GDM1 (cell line): ENCODE measurements around the gene GDAP2.
"Not testable (repeated sequence)": the region's sequence is repeated elsewhere in the genome, so short reads cannot be mapped to it uniquely, and the experiment has no call there.

ENCODE experiments used
- DNase-seq: peaks from one replicate; lab custom pipeline; 2025; lab: John Stamatoyannopoulos, UW

The GDAP2 gene

DNA sequence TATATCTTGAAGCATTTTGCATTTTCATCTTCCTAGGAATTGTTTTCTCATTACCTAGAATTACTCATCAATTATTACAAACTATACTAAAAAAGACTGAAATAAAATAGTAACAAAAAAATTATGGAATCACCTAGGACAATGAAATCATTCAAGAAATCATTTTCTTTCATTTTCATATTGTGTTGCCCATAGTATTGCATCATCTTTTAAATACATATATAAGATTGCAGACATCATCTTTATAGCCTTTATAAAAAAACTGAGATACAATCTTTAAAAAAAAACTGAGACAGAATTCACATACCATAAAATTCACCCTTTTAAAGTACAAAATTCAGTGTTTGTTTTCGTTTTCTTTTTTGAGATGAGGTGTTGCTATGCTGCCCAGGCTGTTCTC, 29.6 kb downstream of the GDAP2 start:
- DNase-seq = no peak

DNA sequence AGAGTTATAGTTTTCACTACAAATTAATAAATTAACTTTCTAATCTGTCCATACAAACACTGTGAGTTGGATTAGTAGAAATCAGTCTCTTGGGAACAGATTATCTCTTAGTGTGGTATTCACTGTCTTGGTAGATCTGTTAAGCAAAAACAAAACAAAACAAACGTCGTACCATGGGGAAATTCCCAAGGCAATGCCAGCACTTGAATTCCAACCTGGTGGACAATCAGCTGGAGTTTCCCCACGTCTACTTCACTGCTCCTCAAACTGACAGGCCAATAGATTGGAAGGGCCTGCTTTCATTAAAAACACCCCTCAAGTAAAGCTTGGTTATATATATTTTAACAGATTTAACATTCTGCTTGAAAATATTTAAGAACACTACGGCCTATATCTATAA, 31.9 kb downstream of the GDAP2 start:
- no peak for DNase-seq

- peak; percentile 32 for DNase-seq
Measured at GRCh38 chr1:117895482-117896114, 33.8 kb downstream of the GDAP2 start.

DNA sequence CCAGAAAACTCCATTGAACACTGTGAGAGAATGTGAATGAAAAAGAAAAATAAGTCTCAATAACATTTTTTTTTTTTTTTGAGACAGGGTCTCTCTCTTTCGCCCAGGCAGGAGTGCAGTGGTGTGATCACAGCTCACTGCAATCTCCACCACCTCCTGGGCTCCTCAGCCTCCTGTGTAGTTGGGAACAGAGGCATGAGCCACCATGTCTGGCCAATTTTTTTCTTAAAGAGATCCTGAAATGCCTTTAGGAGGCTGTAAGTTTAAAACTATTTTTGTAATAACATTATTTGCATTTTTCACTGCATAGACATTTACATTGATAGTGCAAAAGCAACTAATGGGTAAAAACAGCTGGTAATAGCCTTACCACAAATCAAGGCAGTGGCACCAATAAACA, 35.3 kb downstream of the GDAP2 start:
- DNase-seq = no peak

- DNase-seq = no peak
Measured at GRCh38 chr1:117892512-117892911, 36.9 kb downstream of the GDAP2 start.

GRCh38 chr1:117890452-117890851, 39.0 kb downstream of the GDAP2 start:
- DNase-seq = no peak

GRCh38 chr1:117886101-117886795, 43.2 kb downstream of the GDAP2 start:
- DNase-seq = no peak

- DNase-seq = no peak
Measured at GRCh38 chr1:117883616-117884015, 45.8 kb downstream of the GDAP2 start.

- no peak for DNase-seq
Measured at GRCh38 chr1:117879284-117879683, 50.1 kb downstream of the GDAP2 start.

GRCh38 chr1:117877823-117878222, 51.6 kb downstream of the GDAP2 start:
- no peak for DNase-seq

GRCh38 chr1:117871013-117871412, 58.4 kb downstream of the GDAP2 start:
- no peak for DNase-seq

GRCh38 chr1:117861694-117862093, 67.7 kb downstream of the GDAP2 start:
- DNase-seq = no peak

- DNase-seq = no peak
Measured at GRCh38 chr1:117860896-117861610, 68.4 kb downstream of the GDAP2 start.

- DNase-seq = no peak
Measured at GRCh38 chr1:117859901-117860300, 69.5 kb downstream of the GDAP2 start.

DNA sequence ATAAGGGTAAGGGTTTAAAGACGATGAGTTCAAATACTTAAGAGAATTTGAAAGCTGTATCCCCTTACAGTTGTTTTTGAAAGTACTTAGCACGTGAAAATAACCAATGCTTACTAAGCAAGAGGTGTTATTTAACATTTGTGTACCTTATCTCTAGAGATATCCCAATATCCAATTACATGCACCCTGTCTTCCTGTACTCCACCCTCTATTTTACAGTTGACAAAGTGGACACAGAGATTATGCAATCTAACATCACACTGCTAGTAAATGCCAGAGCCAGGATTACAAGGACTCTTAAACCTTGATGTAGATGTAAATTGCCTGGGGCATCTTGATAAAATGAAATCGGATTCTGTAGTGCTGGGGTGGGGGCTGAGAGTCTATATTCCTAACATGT, 72.0 kb downstream of the GDAP2 start:
- no peak for DNase-seq

DNA sequence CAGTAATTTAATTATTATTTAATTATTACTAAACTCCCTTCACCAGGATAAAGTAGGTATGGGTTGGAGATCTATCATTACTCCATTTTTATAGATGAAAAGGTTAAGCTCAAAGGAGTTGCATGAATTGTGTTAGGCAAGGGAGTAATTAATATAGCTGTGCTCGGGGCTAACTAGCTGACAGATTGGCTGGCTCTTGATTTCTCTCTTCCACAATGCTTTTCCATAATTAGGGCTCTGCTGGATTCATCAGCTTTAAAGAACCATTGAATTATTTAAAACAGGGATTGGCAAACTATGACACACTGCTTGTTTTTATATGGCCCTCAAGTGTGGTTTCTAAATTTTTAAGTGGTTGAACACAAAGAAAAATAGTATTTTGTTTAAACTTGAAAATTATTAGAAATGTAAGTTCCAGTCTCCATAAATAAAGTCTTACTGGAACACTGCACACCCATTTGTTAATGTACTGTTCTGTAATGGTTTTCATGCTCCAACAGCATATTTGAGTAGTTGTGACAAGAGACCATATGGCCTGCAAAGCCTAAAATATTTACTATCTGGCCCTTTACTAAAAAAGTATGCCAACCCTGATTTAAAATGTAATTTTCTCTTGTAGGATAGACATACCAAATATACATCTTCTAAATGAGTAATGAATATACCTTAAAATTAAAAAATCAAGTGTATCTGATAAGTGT, 76.4 kb downstream of the GDAP2 start:
- no peak for DNase-seq

DNA sequence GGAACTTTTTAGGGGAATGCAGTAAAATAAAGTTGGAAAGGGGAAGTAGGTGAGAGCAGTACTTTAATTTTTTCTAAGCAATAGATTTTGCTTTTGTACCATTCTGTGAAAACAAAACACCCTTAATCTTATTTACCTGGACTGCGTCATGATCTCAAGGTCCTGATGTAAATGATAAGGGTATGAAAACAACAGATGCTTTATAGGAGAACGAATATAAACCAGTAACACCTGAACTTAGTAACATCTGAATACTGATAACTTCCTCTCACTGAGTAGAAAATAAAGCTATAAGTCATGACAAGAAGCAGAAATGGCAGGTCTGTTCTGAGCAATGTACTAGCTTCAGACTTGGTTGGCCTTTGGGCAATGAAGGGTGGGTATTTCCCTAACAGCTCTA, 77.7 kb downstream of the GDAP2 start:
- DNase-seq = no peak

DNA sequence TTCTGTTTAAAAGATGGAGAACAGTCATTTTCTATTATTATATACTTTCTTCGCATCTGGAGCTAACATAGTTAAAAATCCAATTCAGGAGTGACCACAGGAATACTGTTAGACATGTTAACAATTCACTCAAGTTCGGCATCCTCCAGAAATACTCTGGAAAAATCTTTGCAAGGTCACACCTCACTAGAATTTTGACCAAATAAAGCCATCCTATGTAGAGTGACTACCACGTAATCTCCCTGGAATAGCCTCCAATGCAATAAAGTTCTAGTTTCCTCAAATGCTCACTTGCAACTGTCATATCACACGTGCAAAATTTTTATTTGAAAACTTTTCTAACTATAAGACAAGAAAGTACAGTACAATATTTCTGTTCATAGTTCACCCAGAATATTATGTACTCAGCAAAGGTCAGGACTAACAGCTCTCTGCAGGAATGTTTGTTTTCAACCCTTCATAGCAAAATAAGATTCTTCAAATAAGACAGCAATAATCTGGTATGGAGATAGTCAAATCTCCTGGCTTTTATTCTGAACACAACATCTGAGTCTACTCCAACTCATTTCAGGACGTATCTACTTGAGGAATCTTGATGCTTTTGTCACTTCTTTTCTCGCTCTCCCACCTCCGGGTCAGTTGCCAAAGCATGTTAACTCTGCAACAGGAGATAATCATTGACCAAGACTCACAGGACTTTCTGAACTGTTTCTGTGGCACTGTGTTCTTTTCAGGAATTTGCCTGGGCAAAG, 82.6 kb downstream of the GDAP2 start:
- no peak for DNase-seq

DNA sequence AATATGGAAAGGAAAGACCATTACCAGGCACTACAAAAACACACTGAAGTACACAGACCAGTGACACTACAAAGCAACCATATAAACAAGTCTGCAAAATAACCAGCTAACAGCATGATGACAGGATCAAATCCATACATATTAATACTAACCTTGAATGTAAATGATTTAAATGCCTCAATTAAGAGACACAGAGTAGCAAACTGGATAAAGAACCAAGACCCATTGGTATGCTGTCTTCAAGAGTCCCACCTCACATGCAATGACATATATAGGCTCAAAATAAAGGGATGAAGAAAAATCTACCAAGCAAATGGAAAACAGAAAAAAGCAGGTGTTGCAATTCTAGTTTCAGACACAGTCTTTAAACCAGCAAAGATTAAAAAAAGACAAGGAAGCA, 84.9 kb downstream of the GDAP2 start:
- not testable (repeated sequence) for DNase-seq

DNA sequence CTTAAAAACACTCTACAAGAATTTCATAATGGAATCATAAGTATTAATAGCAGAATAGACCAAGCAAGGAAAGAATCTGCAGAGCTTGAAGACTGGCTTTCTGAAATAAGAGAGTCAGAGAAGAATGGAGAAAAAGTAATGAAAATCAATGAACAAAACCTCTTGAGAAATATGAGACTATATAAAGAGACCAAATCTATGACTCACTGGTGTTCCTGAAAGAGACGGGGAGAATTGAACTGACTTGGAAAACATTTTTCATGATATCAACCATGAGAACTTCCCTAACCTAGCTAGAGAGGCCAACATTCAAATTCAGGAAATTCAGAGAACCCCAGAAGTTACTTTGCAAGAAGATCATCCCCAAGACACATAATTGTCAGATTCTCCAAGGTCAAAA, 85.6 kb downstream of the GDAP2 start:
- DNase-seq = no peak

- DNase-seq = no peak
Measured at GRCh38 chr1:117842408-117843170, 86.8 kb downstream of the GDAP2 start.
